Measurements from ENCODE around the gene CBLL2.
A peak's percentile ranks its signal among the peaks of the same experiment; 100 is the strongest.
"Not testable (repeated sequence)": the region's sequence is repeated elsewhere in the genome, so short reads cannot be mapped to it uniquely, and the experiment has no call there.

CBLL2 gene, protein sequence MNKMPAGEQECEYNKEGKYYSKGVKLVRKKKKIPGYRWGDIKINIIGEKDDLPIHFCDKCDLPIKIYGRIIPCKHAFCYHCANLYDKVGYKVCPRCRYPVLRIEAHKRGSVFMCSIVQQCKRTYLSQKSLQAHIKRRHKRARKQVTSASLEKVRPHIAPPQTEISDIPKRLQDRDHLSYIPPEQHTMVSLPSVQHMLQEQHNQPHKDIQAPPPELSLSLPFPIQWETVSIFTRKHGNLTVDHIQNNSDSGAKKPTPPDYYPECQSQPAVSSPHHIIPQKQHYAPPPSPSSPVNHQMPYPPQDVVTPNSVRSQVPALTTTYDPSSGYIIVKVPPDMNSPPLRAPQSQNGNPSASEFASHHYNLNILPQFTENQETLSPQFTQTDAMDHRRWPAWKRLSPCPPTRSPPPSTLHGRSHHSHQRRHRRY

DNA sequence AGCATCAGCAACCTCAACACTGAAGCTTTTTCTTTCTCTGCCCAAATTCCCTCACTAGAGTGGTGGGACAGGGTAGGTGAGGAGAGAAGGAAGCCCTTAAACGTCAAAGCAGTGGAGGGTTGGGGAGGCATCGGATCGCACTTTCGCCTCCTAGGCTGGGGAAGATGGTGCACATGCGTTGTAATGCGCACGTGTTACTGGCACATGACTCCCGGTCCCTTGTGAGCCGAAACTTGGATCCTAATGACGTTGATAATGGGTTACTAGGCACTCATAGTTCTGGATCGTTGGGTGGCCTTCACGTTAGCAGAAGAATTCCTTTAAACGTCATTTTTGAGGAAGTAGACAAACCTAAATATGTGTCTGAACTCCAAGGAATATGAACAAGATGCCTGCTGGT lies at the start of gene CBLL2:
TSS of gene CBLL2 (plus strand) at position 301 of the 400 bp plus-strand sequence. CDS start at position 380, 79 bp downstream.
- DNase-seq (ENCODE audit: low spot score), result no peak

DNA sequence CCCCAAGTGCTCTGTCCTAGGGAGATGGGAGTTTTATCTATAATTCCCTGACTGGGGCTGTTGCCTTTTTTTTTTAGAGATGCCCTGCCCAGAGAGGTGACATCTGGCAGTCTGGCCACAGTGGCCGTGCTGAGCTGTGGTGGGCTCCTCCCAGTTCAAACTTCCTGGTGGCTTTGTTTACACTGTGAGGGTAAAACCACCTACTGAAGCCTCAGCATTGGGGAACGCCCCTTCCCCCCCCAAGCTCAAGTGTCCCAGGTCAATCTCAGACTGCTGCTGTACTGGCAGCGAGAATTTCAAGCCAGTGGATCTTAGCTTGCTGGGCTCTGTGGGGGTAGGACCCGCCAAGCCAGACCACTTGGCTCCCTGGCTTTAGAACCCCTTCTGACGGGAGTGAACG lies 38.3 kb upstream of the CBLL2 start:
- no peak for DNase-seq (ENCODE audit: low spot score)

DNA sequence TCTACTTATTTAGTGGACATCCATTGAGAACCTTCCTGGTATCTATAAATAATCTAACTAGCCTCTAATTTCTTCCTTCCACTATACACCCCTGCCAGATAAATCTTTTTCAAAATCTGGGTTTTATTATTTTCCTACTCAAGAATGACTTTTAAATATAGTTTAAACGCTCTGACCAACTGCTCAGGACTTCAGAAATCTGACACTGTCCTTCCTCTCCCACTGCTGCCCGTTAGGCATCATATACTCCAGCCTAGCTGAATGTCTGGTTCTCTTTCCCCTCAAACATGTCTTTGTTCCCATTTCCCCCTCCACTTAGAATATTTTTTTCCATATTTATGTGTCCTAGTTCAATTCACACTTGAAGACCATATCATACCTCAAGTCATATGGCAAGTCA lies 35.2 kb upstream of the CBLL2 start:
- no peak for DNase-seq (ENCODE audit: low spot score)

DNA sequence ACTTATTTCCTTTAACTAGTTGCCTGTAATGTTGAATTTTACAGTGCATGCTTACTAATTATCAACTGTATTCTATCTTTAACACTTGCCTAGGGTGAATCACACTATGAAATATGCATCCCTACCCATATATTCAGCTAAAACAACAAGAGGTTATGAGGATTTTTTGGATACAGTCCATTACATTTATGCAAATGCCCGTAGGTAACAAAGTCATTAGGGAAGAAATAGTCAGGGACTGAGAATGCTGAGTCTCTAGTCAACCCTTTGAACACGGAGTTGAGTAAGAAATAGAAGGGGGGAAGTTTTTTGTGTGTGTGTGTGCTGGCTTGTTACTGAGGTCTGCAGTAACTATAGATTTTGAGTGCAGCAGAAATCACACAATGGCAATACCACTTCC lies 26.1 kb upstream of the CBLL2 start:
- no peak for DNase-seq (ENCODE audit: low spot score)

DNA sequence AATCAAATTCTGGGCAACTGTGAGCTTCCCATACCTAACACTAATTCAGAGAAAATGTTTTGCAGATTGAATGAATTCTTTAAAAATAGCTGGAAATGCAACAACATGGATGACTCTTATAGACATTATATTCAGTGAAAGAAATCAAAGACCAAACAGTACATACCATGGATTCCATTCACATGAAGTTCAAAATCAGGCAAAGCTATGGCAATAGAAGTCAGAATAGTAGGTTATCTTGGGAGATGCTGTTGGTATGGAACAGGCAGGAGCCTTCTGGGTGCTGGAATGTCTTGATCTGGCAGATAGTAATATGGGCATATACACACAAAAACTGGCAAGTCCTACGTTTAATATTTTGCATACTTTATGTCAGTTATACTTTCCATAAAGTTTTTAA lies 25.5 kb upstream of the CBLL2 start:
- no peak for DNase-seq (ENCODE audit: low spot score)

DNA sequence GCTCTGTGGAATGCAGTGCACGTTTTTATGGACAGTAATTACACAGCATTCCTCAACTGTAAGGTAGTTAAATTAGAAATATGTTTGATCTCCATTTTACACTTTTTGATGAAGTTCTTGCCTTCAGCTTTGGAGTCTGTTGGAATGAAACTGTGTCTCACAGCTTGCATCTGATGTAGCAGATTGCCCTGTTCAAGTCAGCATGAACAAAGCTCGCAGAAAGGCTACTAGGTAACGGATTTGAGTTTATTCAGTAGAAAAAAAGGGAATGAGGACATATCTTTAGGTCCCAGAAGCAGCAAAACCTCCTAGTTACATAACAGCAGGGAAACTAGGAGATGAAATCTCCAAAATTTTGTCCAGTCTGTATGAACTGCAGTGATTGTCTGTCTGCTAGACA lies 24.3 kb upstream of the CBLL2 start:
- DNase-seq (ENCODE audit: low spot score), result peak; percentile 3

DNA sequence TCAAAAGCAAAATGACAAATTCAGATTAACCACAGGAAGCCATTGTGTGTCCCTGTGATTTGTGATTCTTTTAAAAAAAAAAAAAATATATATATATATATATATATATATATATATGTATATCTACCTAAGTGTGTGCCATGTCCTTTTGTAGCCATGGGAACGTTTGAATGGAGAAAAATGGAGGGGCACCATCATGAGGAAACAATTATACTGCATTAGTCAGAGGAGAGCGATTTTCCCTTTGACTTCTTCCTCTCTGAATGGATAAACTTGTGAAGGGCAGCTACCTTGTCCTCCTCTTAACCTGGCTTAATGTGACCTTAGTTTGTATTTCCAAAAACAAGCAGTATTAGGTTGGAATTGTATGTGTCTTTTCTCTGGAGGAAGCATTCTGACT lies 23.3 kb upstream of the CBLL2 start:
- DNase-seq (ENCODE audit: low spot score), result no peak

DNA sequence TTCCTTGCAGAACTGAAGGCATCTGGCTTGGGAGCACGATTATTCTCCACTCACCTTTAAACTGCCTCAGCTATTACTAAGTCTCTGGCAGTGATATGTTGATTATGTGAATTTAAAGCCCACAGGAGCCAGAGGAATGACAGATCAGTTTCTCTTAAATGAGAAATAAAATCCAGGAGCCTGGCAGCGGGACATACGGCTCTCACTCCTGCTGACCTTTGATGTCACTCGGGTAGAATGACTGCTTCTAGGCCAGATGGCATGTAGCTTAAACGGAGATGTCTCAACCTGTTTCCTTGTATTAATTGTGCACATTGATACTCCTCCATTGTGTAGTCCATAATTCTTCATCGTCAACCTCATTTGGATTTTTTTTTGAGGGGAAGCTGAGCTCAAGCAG lies 4.0 kb upstream of the CBLL2 start:
- no peak for DNase-seq (ENCODE audit: low spot score)

DNA sequence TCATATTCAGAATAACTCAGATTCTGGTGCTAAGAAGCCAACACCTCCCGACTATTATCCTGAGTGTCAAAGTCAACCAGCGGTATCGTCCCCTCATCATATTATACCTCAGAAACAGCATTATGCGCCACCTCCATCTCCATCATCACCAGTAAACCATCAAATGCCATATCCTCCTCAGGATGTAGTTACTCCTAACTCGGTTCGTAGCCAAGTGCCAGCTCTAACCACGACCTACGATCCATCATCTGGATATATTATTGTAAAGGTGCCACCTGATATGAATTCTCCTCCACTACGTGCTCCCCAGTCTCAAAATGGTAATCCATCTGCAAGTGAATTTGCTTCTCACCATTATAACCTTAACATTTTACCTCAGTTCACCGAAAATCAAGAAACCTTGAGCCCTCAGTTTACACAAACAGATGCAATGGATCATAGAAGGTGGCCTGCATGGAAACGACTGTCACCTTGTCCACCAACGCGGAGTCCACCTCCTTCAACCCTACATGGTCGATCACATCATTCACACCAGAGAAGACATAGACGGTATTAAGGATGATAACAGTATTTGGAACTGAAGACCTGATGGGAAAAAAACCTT lies 1.1 kb downstream of the CBLL2 start:
- DNase-seq (ENCODE audit: low spot score), result no peak

DNA sequence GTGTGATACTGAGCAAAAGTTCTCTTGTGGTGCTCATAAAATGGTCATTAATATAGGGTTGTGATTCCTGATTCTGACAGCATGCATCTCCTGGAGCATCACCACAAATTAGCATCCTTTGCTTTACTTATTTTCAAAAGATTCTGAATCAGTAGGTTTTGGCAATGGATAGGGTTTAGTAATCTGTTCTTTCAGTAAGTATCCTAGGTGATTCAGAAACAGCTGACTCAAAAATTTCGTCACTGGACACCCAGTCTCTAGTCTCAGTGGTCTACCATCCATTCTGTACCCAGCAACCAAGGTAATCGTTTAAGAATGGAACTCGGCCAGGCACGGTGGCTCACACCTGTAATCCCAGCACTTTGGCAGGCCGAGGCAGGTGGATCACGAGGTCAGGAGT lies 4.1 kb downstream of the CBLL2 start:
- no peak for DNase-seq (ENCODE audit: low spot score)

DNA sequence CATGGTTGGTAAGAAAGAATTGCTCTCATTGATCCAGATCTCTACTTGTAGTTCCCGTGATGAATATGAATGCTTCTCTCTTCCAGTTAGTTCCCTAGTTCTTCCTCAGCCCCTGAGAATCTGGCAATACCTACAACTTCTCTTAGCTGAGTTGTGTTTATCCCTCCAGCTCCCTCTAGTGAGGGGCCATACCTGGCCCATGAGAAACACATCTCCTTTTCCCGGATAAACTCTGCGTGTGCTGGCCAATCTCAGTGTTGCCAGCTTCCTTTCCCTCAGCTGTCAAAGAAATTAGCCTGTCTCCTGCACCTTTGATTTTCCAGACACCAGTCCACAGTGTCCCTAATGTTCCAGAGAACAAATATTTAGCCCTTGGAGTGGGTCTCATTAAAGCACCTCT lies 5.7 kb downstream of the CBLL2 start:
- DNase-seq (ENCODE audit: low spot score), result no peak

DNA sequence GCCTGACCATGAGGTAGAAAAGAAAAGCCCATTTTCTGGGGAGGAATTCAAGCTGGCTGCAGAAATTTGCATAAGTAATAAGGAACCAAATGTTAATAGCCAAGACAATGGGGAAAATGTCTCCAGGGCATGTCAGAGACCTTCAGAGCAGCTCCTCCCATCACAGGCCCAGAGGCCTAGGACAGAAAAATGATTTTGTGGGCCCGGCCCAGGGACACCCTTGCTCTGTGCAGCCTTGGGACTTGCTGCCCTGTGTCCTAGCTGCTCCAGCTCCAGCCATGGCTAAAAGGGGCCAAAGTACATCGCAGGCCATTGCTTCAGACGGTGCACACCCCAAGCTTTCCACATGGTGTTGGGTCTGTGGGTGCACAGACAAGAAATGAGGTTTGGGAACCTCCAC lies 16.5 kb downstream of the CBLL2 start:
- not testable (repeated sequence) for DNase-seq (ENCODE audit: low spot score)

DNA sequence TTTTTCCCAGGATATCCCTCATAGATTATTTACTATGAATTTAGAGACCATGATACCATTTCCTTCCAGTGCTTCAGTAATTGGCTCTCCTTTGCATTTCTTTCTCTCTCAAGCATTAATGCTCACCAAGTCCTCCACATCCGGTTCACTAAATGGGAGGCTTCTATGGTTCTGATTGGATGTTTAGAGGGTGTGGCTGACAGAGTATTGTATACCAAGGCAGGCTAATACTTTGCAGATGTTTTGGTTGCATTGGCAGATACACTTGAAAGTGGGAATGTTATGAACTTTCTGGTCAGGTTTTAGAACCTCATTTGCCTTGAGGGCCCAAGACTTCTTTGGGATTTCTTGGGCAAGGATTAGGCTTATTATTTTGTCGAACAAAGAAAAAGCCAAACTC lies 24.2 kb downstream of the CBLL2 start:
- no peak for DNase-seq (ENCODE audit: low spot score)

DNA sequence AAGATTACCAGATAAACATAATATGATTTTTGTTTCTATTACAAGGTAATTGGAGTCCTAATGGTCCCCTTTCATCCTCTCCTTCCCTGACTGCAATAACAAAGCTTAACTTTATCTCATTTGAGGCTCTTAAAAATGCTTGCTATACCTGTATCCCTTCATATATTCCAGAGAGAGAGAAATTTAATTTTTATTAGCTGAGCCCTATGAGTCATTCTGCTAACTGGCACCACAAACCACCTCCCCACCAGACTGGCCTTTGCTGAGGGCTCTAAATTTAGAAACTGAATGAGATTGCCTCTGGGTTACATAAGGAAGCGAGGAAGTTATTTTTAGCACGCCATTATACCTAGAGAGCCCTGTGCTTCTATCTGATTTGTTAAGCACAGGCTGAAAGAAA lies 27.4 kb downstream of the CBLL2 start:
- DNase-seq (ENCODE audit: low spot score), result peak; percentile 7

DNA sequence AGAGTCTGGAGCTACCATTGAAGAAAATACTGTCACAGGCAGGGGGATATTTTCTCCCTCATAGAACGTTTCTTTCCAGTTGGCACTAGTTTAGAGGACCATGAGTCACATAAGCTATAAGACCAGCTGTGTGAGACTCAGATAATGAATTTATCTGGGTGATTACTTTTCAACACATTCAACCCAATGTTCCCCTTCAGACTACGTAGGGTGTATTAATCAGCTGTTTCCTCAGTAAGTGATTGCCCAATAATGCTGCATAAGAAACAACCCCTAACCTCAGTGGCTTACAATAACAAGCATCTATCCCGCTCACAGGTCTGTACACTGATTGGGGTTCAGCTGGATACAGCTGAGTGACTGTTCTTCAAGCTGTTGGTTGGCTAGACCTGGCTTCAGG lies 38.1 kb downstream of the CBLL2 start:
- no peak for DNase-seq (ENCODE audit: low spot score)

DNA sequence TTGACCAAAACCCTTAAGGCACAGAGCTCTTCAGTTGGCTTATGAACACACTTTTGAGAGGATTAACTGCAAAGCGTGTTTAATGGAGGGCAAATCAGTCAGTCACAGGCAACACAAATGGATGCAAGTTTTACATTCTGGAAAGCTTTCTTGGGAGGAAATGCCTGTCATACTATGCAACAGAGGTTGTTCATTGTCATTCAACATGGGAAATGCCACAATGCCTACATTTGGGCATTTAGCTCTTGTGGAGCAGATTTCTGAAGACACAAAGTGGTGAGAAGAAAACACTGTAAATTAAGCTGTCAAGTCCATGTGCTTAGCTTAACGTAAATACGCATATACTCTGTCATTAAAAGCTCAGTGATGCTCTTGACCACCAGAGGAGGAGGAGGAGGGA lies 41.1 kb downstream of the CBLL2 start:
- no peak for DNase-seq (ENCODE audit: low spot score)

DNA sequence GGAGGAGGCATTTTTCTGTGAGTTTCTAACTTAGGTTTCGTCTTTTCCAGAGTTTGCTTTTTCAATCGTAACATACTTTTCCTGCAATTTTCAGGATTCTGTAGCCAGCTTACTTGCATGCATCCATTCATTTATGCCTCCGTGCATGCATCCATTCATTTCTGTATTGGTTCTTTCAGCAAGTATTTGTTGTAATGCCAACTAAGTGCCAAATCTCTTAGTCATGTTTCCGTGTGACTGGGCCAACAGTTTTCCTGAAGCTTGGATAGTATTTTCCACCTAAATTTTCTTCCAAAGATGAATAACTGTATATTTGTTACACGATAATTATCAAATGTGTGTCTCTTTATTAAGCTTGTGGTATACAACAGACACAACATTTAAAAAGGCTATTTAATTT lies 41.5 kb downstream of the CBLL2 start:
- DNase-seq (ENCODE audit: low spot score), result peak; percentile 6

DNA sequence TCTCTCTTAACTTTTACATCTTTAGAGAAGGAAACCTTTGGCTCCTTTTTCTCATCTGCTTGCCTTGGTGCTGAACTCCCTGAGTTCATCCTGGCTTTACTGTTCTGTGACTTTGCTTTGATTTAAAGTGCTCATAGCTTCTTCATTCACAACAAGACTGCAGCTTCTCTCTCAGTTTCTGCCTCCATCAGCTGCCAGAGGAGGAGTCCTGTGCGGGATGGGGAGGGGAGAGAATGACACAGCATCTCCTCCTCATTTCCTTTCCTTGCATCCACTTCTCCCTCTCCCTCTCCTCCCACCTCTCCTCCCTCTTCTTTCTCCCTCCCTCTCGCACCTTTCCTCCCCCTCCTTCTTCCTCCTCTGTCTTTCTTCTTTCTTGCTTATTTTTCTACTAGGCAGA lies 42.0 kb downstream of the CBLL2 start:
- peak; percentile 1 for DNase-seq (ENCODE audit: low spot score)

DNA sequence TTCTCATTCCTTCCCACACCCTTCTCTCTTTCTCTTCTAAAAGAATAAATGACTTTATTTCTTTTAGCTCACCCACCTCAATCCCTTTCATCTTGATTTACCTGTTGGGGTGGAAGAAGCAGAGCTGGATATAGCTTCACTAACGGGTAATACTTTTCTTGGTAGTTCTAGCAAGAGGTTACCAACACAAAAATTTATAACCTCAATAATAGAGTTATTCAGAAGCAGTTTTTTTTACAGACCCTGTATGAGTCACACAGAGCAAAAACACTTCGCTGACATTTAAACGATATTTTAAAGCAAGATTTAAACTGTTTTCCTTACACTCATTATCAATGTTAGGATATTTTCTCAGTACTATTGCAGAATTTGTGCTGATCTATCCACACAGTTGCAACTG lies 42.4 kb downstream of the CBLL2 start:
- no peak for DNase-seq (ENCODE audit: low spot score)

DNA sequence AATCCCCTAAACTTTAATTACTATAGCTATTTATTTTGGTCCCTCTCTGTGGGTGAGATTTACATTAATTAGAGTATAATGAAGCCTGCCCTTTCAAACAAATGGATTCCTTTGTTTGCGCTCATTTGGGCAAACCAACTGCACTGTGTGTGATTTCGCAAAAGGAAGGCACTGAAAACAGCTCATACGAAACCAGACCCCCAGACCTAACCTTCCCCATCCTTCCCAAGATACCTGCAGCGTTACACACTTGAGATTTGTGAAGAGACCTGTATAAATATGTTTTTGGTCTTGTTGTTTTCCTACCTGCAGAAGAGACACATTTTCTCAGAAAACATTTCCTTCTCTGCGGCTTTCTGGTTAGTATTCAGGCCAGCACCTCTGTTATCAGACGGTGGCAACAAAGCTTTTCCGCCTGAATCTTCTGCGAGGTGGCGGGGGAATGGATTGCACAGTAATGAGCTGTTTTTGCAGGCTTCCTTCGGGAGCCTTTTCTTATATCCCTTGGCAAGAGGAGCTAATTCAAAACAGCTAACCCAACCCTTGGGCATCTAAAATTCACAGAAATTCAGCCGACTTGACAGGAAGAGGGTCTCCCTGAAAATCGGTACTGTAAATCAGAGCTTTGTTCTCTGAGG lies 47.6 kb downstream of the CBLL2 start:
- DNase-seq (ENCODE audit: low spot score), result no peak

DNA sequence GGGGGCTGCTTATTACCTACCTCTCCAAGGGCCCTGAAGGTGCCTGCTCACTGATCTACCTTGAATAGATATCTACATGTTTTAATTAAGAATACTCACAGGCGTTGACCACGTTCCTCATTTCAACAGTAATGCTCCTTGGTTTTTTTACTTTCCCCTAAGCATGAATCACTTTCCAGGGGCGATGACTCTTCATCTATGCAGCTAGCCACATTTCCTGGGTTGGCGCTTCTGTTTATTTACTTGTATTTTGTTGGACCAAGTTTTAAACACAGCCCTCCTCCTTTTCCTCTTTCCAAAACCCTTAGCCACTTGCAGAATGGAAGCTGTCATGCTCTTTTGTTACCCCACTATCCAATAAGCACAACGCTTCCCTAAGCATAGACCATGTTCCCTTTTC lies 50.8 kb downstream of the CBLL2 start:
- no peak for DNase-seq (ENCODE audit: low spot score)

All from Ammon's horn (tissue), 1 donor.